GM21526 (cell line): ENCODE data around the gene DHRS13.
"Not testable (repeated sequence)": the region's sequence is repeated elsewhere in the genome, so short reads cannot be mapped to it uniquely, and the experiment has no call there.

Source experiments
- ATAC-seq: cut with Tn5 transposase; IDR thresholded peaks from one replicate; pipeline ENCODE4 v1.9.1; 2021; ENCODE audit warnings: moderate library complexity; ENCODE audit not compliant: unreplicated experiment, low FRiP score

The DHRS13 gene

GRCh38 chr17:28906706-28907438 is 4.0 kb upstream of the DHRS13 start:
- ATAC-seq = no peak

DNA sequence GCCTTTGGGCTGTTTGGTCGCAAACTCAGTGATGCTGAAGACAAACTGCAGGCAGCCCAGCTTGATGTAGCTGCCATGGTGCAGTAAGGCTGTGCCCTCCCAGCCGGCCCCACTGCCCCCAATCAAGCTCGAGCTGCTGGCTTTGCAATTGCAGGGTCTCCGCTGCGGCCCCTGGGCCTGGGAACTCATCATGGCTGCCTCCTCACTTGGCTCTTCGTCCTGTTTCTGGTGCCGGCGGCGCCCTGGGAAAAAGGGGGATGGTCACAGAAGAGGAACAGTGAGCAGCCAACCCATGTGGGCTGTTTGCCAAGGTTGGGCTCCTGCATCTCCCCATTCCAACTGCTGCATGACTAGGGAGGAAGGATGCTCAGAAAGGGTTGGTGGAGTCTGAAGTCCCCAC is 3.4 kb upstream of the DHRS13 start:
- no peak for ATAC-seq

DNA sequence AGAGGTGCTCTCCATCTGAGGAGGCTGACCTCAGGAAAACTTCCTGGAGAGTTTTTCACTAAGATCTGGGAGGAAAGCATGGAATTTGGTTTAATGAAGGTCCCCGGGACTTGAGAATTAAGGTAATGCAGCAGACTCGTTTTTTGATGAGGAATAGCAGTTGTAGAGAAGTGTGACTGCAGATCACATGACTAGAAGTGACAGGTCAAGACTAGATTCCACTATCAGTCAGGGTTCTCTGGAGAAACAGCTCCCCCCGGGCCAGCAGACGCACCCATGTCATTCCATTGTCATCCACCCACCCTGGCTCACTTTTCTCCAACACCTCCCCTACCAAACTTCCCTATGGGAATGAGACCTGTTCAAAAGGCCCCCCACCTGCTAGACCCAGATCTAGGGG is 1.9 kb upstream of the DHRS13 start:
- no peak for ATAC-seq

DNA sequence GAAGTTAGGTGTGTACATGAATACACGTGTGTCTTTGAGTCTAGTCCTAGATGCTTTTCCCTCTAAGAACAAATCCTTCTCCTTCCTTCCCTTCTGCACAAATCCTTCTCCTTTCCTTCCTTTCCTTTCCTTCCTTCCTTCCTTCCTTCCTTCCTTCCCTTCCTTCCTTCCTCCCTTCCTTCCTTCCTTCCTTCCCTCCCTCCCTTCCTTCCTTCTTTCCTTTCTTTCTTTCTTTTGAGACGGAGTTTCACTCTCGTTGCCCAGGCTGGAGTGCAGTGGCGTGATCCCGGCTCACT is 615 bp upstream of the DHRS13 start:
- not testable (repeated sequence) for ATAC-seq

GRCh38 chr17:28901866-28902818 is 737 bp downstream of the DHRS13 start:
- peak; percentile 26 for ATAC-seq

DNA sequence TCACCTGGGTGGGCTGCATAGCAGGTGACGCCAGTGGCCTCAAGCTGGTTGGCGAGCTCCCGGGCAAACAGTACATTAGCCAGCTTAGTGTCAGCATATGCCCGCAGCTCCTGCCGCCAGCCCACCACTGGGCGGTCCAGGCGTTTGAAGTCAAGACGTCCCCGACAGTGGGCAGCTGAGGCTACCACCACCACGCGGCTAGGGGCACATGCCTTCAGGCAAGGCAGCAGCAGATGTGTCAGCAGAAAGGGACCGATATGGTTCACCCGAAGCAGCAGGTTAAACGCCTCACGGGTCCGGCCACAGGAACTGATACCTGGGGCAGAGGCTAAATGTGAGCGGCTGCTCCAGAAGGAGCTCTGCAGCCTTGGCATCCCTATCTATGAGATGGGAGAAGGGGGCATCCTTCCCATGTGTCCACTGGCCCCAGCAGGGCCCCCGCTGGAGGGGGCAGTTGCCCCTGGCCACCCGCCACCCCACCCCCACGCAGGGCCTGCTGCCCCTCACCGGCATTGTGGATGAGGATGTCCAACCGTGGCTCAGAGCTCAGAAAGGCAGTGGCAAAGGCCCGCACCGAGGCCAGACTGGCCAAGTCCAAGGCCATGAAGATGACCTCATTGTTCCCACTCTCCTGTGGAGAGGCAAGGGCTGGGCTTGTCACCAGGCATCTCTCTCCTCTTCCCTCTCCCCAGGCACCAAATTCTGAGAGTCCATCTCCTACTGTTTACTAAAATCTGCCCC is 1.7 kb downstream of the DHRS13 start:
- no peak for ATAC-seq

DNA sequence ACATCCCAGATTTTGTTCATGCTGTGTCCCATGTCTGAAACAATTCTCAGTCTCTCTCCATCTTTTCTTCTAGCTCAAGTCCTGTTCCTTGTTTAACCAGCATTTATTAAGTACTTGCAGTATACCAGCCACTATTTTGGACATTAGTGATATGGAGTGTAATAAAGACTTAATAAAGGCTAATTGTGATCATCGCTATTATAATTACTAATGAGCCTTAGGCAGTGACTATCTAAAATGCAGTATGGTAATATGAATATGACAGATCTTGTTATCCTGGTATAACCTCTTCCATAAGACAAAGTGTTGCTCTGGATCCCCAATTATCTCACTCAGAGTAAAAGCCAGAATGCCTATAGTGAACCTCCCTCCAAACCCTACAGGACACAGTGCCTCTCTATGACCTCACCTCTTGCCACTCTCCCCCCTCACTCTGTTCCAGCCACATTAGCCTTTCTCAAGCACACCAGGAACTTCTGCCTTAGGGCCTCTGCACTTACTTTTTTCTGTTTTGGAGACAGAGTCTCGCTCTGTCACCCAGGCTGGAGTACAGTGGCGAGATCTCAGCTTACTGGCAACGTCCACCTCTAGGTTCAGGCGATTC is 3.6 kb downstream of the DHRS13 start:
- no peak for ATAC-seq

- no peak for ATAC-seq
These were observed 4.3 kb downstream of the DHRS13 start for GRCh38 chr17:28898527-28898955.

GRCh38 chr17:28897769-28898526 is 4.9 kb downstream of the DHRS13 start:
- ATAC-seq = no peak

DNA sequence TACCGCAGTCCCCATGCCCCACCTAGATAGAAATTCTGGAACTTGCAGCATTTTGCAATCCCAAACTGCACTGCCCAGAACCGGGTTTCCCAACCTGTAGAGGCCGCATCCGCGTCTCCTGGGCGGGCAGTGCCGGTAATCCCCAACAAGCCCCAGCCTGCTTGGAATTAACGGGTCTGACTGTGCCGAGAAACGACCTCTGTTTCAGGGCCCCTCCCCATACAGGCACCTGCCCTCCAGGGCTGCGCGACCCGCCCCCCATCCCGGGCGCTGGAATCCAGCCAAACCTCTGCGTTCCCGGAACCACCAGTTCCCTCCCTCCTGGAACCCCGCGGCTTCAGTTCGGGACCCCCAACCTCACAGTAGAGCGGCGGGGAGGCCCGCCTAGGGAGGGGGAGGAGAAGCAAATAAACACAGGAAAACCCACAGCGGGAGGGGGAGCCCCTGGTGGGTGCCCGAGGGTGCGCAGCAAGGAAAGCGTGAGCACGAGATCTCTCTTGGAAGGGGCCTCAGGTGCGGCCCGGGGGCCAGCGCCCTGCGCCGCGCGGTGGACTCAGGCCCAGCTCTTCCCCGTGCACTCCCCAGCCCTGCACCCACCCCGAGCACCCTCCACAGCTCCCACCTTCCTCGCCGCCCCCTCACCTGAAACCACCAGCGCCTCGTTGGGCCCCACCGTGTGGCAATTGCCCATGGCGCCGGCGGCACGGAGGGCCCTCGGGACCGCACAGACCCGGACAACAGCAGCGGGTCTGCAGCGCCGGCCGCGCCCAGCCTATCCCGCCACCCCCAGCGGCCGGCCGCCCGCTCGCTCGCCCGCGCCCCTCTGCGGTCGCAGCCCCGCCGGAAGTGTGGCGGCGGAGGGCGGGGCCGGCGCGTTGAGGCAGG is 5.8 kb downstream of the DHRS13 start, which contains the start of gene FLOT2:
TSS of gene FLOT2 (minus strand) at position 850 of the 885 bp plus-strand sequence. CDS start at position 691, 159 bp downstream.
- no peak for ATAC-seq

DNA sequence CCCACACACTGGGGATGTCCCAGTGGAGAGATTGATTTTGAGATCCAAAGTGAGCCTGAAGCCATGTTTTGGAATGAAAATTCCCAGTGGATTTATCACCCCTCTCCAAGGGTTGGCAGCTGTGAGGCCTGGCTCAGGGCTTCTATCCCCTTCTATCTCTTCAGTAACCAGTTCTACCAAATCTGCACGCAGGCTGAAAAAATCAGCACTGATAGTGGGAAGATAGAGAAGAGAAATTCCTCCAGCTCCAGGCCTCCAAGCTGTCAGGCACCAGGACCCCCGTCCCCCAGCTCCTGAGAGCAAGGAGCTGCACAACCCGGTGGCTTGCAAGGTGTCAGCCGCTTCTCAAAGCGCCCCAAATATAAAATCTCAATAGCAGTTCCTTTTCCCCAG is 6.4 kb downstream of the DHRS13 start:
- ATAC-seq = no peak

DNA sequence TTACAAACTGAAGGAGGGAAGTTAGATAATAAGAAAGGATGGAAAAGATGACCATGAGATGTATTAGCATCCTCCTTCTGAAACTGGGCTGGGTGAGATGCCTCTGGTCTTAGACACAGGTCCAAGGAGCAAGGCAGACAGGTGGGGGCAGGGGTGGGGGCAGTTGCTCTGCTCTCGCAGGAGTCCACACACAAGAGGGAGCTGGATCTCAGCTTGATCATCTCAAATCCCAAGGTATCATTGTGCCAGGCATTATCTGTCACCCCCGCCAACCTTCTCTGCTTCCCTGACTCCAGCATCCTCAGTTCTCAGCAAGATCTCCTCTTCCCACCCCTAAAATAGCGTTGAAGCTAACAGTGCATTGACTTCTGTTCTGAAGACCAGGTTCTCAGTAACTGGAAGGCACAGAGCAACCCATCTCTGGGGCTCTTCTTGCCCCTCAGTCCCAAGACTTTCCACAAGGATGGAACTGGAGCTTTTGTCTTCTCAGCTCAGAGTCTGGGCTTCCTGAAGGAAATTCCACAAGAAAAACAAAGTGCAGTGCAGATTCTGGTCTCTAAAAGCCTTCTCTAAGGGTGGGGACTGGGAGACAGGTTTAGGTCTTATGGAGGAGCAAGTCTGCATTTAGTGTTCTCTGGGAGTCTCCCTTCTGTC is 7.0 kb downstream of the DHRS13 start:
- ATAC-seq = no peak

DNA sequence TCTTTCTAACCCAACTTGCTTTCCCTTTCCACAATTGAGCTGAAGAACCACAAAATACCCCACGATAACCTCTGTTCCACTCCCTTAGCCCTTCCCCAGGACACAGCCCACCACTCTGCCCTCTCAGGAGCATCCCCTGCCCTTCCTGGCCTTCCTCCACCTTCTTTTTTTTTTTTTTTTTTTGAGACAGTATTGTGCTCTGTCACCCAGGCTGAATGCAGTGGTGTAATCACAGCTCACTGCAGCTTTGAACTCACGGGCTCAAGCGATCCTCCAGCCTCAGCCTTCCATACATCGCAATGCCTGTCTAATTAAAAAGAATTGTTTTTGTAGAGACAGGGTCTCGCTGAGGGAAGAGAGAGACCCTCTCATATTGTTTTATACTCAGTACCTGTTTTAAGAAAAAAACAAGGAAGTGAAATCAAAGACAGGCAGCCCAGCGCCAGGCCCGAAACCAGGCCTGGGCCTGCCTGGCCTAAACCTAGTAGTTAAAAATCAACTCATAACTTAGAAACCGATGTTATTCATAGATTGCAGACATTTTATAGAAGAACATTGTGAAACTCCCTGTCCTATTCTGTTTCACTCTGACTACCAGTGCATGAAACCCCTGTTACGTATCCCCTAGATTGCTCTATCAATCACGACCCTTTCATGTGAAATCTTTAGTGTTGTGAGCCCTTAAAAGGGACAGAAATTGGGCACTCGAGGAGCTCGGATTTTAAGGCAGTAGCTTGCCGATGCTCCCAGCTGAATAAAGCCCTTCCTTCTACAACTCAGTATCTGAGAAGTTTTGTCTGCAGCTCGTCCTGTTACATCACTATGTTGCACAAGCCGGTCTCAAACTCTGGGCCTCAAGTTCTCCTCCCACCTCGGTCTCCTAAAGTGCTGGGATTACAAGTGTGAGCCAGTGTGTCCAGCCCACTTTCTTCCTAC is 9.4 kb downstream of the DHRS13 start:
- not testable (repeated sequence) for ATAC-seq

DNA sequence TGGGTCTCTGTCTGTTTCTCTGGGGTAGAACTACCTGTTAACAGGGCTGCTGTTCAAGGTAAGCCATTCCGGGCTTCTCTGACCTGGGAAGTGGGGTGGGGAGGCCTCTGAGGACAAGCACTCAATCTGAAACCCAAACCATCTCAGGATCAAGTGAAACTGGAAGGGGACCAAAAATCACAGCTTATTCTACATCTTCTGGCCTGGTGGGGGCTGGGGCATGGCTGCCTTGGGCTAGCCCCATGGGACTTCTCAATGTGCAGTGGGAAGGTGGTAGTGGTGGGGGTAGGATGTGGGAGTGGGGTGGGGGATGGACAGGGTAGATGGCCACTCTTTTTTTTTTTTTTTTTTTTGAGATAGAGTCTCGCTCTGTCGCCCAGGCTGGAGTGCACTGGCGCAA is 10.9 kb downstream of the DHRS13 start:
- no peak for ATAC-seq

GRCh38 chr17:28891201-28891600 is 11.7 kb downstream of the DHRS13 start:
- no peak for ATAC-seq

- no peak for ATAC-seq
These were observed 12.9 kb downstream of the DHRS13 start for GRCh38 chr17:28889996-28890395.

DNA sequence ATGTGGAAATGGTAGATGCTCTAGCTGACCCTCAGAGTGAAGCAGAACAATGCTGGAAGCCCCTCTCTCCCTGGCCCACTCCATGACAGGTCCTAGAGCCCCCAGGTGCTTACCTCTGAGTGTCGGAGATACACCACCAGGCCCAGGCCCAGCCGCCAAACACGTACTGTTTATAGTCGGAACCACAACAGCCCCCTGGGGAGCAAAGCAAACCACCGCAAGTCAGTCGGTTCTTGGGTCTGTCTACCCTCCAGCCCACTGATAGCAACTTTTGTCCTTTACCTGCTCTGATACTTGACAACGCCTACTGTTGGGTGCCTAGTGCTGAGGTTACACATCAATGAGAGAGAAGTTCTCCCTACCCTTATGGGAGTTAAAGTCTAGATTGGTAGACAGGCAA is 14.0 kb downstream of the DHRS13 start:
- ATAC-seq = no peak
